Activated CD8-positive, alpha-beta T cell treated with anti-CD3 and anti-CD28 coated beads for 36 hours (primary cell): ENCODE measurements around the gene ZNF407. TPM values are rescaled to one million over a fixed set of nuclear protein-coding genes. Genes with fewer than 3 reads are reported as not detected.

Experiments used
- ATAC-seq: fragments of 200-7000 bp; cut with Tn5 transposase; one replicate; pipeline ENCODE4 v1.10.0; 2021; ENCODE audit warnings: mild to moderate bottlenecking, moderate library complexity
- CTCF ChIA-PET: fragments of 350-600 bp; sonication (Branson Sonifier 250); formaldehyde crosslinking; loops from one replicate; lab custom pipeline; 2021; ENCODE audit warnings: antibody characterized with exemption; lab: Charles Lee
- POLR2A ChIA-PET: fragments of 350-600 bp; sonication (Branson Sonifier 250); formaldehyde crosslinking; loops from one replicate; lab custom pipeline; 2021; ENCODE audit warnings: antibody characterized with exemption; lab: Charles Lee
- DNase-seq: peaks from one replicate; pipeline ENCODE4 v3.0.0-alpha.2; 2020
- H3K27ac Mint-ChIP-seq: one replicate; pipeline ENCODE4 v1.8.0; 2021; ENCODE audit warnings: mild to moderate bottlenecking, mixed read lengths
- H3K27me3 Mint-ChIP-seq: one replicate; pipeline ENCODE4 v1.8.0; 2021; ENCODE audit warnings: mixed read lengths
- H3K36me3 Mint-ChIP-seq: one replicate; pipeline ENCODE4 v1.8.0; 2021; ENCODE audit warnings: low read depth, mixed read lengths
- H3K4me1 Mint-ChIP-seq: one replicate; pipeline ENCODE4 v1.8.0; 2021; ENCODE audit warnings: low read depth, mixed read lengths
- H3K4me3 Mint-ChIP-seq: one replicate; pipeline ENCODE4 v1.8.0; 2021; ENCODE audit warnings: mild to moderate bottlenecking, moderate library complexity, mixed read lengths
- H3K9me3 Mint-ChIP-seq: one replicate; pipeline ENCODE4 v1.8.0; 2021; ENCODE audit warnings: mixed read lengths
- intact Hi-C: fragments of 100-400 bp; cut with micrococcal nuclease; formaldehyde crosslinking; loops from one replicate; pipeline ENCODE4 v1.10.0; 2022
- total RNA-seq, 2 experiments: library from RNA; stranded (reverse); gene quantifications; one replicate each; pipeline ENCODE4 v1.2.3, GENCODE V29; 2021
- TF ChIP-seq, protein P1 (sequence below): fragments of 200-600 bp; IDR thresholded peaks from one replicate; pipeline ENCODE4 v1.8.0; 2022; ENCODE audit warnings: antibody characterized with exemption, mild to moderate bottlenecking

The ZNF407 gene
- total RNA-seq, 2 experiments from 2014 or later: 9.9 to 10.8 TPM

DNA sequence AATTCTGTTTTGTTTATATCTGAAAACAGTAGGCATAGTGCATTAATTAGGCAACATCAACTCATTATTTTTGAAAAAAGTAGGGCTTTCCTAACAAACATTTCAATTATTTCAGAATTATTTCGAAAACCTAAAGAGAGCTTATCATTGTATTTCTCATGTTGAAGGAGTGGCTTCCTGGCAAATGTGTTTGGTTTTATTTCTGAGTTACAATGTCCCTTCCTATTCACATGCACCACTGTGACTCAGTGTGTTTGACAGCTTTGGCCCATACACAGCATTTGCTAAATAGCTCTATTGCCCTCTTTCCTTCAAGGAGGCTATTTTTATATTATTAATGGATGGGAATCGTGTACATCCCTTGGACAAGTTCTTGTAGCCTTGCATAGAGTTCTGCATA is 405.4 kb downstream of the ZNF407 start:
- Mint-ChIP-seq H3K4me3 (no peak overlapping the region), H3K9me3 (no peaks in the 10 kb centered on the region), H3K36me3 (peaks cover 7% of the 10 kb centered on the region), H3K27me3 (no peaks in the 10 kb centered on the region), H3K27ac (no peak overlapping the region), H3K4me1 (no peaks in the 10 kb centered on the region)
- no peak for DNase-seq
- ChIA-PET POLR2A (no interaction called here), CTCF (interaction anchor here (1.0 kb wide), 1 partner anchor 15 kb away, joined by 3 read pairs; no protein-coding TSS in a partner anchor)
- ATAC-seq: no peak
- TF ChIP-seq, protein P1, sequence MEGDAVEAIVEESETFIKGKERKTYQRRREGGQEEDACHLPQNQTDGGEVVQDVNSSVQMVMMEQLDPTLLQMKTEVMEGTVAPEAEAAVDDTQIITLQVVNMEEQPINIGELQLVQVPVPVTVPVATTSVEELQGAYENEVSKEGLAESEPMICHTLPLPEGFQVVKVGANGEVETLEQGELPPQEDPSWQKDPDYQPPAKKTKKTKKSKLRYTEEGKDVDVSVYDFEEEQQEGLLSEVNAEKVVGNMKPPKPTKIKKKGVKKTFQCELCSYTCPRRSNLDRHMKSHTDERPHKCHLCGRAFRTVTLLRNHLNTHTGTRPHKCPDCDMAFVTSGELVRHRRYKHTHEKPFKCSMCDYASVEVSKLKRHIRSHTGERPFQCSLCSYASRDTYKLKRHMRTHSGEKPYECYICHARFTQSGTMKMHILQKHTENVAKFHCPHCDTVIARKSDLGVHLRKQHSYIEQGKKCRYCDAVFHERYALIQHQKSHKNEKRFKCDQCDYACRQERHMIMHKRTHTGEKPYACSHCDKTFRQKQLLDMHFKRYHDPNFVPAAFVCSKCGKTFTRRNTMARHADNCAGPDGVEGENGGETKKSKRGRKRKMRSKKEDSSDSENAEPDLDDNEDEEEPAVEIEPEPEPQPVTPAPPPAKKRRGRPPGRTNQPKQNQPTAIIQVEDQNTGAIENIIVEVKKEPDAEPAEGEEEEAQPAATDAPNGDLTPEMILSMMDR: no peak
- intact Hi-C loops: no loop called here

DNA sequence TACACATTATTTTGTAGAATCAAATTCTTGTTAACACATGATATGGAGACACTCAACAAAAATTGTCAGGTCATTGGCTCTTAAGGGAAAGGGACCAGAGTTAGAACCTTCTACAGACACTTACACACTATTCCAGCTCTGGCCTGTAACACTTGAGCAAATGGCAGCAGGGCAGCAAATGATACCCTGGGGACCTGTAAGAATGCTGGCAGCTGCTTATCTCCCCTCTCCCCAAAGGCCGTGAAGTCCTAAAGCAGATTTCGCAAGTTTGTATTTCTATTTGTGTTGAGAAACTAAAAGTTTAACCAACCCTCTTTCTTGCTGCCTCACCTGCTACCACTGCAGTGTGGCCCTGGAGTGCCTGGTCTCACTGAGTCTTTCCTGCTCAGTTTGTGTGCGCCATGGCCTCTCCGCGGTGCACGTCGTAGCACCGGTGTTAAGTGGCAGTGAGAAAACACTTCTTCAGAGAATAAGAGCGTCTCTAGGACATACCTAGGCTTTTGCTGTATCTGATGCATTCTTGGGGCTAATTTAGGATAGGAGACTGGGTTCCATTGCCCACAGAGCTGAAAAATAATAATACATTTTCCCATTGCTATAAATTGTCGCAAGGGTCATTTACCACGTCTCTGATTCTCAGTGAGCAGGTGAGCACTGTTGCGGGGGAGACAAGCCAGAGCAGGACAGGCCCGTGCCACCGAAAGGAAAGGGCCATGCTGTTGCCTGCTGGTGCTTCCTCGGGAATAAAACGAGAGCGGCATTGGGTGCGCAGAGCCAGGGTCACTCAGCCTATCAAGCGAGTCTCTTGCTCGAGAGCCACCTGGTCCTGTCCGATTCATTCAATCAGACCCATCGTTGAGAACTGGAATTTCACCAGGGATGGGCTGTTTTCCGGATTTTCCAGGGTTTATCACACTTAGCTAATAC is 406.4 kb downstream of the ZNF407 start:
- H3K4me1 Mint-ChIP-seq: no peaks in the 10 kb centered on the region
- CTCF ChIA-PET: no interaction called here
- ATAC-seq: no peak

DNA sequence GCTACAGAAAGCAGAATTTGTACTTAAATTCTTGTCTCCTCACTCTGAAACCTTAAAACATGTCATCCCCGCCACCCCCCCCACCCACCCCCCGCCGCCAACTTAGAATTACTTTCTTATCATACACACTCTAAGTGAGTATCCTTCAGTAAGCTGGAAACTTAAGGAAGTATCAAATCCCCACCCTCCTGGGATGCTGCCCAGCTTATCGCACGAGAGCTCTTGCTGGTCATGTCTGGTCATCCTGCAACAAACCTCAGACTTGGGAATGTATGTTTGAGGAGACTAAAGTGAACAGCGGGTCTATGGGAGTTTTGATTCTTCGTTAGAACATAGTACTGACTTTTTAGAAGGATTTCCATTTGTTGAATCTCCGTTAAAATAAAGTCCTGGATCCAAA is 408.0 kb downstream of the ZNF407 start:
- ATAC-seq: no peak

More for the DNA sequence above, 406.4 kb downstream of the ZNF407 start:
- TF ChIP-seq, protein P1: no peak
- Mint-ChIP-seq H3K4me3 (no peak overlapping the region), H3K9me3 (no peaks in the 10 kb centered on the region), H3K27me3 (no peaks in the 10 kb centered on the region), H3K36me3 (peaks cover 4% of the 10 kb centered on the region), H3K27ac (no peak overlapping the region)
- intact Hi-C loops: no loop called here
- DNase-seq: no peak
- POLR2A ChIA-PET: no interaction called here

DNA sequence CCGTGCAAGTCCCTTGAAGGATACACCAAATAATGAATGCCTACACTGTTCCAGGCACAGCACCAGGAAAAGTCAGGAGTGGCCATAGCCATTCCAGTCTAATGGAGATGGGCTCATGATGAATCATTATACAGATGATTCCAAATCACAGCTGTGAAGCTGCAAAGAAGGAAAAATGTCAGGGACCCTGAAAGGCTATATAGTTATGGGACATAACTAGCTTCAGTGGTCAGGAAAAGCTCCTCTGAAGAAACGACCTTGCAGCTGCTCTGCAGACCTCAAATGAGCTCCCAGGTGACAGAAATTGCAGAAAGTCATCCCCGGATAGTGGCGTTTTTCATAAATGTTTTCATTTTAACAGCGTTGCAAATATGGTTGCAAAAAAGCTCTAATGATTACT is 410.5 kb downstream of the ZNF407 start:
- Mint-ChIP-seq H3K36me3 (peaks cover 4% of the 10 kb centered on the region), H3K4me3 (no peak overlapping the region), H3K27ac (no peak overlapping the region), H3K4me1 (no peaks in the 10 kb centered on the region), H3K9me3 (no peaks in the 10 kb centered on the region), H3K27me3 (no peaks in the 10 kb centered on the region)
- ChIA-PET CTCF (no interaction called here), POLR2A (no interaction called here)
- TF ChIP-seq, protein P1: no peak
- DNase-seq (no peak), ATAC-seq (no peak)
- intact Hi-C loops: no loop called here

More for the DNA sequence above, 408.0 kb downstream of the ZNF407 start:
- TF ChIP-seq, protein P1: no peak
- ChIA-PET CTCF (no interaction called here), POLR2A (no interaction called here)
- no peaks in the 10 kb centered on the region for H3K9me3 Mint-ChIP-seq
- no peak overlapping the region for H3K4me3 Mint-ChIP-seq
- no peaks in the 10 kb centered on the region for H3K27me3 Mint-ChIP-seq
- intact Hi-C loops: no loop called here
- peaks cover 4% of the 10 kb centered on the region for H3K36me3 Mint-ChIP-seq
- no peak for DNase-seq
- no peak overlapping the region for H3K27ac Mint-ChIP-seq
- H3K4me1 Mint-ChIP-seq: no peaks in the 10 kb centered on the region

DNA sequence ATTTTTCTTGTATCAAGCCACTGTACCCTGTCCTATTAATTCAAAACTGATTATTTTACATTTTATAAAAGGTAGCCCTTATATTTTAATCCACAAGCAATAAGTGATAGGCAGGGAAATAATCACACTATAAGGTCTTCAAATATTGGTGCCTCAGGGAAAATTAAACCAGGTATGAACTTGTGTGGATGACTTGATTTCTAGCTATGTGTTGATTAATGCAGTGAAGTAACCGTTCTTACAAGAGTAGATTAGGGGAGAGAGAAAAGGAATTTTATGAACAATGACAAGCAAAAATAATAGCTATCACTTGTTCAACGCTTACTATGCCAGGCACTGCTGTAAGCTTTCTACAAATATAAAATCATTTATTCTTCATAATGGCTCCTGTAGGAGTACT is 411.6 kb downstream of the ZNF407 start:
- Mint-ChIP-seq H3K27me3 (no peaks in the 10 kb centered on the region), H3K9me3 (no peaks in the 10 kb centered on the region), H3K27ac (no peak overlapping the region), H3K36me3 (peaks cover 4% of the 10 kb centered on the region), H3K4me3 (no peak overlapping the region), H3K4me1 (peaks cover 2% of the 10 kb centered on the region)
- no peak for DNase-seq
- TF ChIP-seq, protein P1: no peak
- no peak for ATAC-seq
- POLR2A ChIA-PET: no interaction called here
- intact Hi-C loops: no loop called here
- CTCF ChIA-PET: interaction anchor here (1.0 kb wide), 1 partner anchor 12 kb away, joined by 3 read pairs; no protein-coding TSS in a partner anchor
